Measurements from ENCODE around the gene ARIH2.

DNA sequence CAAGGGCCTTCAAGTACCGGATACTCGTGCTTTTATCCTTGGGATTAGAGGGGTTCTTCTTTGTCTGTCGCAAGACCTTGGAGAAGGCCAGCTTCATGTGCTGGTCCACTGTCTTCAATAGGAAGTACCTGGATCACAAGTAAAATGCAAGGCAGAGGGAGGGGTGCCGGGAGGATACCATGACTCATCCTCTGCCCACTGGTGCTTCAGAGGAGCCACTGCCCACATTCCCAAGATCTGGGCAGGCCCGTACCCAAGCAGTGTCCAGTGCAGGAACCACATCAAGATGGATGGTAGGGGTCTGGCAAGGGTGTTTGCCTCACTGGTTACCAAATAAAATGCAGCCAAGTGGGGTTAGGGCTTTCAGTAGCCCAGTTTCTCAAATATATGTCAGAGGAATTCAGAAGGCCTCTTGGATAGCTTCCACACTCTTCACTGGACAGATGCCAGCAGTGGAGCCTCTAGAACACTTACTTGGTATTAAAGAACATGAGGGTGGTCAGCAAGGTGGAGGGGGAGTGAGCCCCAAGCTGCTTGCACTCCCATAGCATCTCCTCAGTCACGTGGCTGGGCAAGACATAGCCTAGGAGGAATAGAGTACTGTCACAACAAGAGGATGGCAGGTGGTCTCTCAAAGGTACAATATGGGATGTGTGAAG, 114.1 kb downstream of the ARIH2 start:
- TF ChIP-seq, protein P1, sequence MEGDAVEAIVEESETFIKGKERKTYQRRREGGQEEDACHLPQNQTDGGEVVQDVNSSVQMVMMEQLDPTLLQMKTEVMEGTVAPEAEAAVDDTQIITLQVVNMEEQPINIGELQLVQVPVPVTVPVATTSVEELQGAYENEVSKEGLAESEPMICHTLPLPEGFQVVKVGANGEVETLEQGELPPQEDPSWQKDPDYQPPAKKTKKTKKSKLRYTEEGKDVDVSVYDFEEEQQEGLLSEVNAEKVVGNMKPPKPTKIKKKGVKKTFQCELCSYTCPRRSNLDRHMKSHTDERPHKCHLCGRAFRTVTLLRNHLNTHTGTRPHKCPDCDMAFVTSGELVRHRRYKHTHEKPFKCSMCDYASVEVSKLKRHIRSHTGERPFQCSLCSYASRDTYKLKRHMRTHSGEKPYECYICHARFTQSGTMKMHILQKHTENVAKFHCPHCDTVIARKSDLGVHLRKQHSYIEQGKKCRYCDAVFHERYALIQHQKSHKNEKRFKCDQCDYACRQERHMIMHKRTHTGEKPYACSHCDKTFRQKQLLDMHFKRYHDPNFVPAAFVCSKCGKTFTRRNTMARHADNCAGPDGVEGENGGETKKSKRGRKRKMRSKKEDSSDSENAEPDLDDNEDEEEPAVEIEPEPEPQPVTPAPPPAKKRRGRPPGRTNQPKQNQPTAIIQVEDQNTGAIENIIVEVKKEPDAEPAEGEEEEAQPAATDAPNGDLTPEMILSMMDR (IDR thresholded peaks at IDR 0.05), result no peak
- TF ChIP-seq POLR2A (IDR thresholded peaks at IDR 0.05), result no peak

All from uterus (tissue), 2 donors.